ENCODE data around the gene DZIP3. TPM values are rescaled to one million over a fixed set of nuclear protein-coding genes. Genes with fewer than 3 reads are reported as not detected.

Gene DZIP3
- total and polyA plus RNA-seq, 2 of the 13 experiments (the other 11 are each of a cell fraction or from before 2014, with no cell fraction given) = 11.3 to 17.3 TPM

DNA sequence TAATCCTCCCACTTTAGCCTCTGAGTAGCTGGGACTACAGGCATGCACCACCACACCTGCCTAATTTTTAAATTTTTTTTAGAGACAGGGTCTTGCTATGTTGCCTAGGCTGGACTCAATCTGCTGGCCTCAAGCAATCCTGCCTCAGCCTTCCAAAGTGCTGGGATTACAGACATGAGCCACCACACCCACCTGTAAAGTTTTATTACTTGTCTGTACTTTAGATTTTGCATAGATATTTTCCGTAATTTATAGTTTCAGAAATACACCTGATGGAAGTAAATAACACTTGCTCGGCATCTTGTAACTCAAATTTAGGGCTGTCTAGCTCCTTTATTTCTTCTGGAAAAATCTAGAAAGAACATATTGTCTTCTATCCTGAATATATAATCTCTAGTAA lies 5.8 kb downstream of the DZIP3 start (continued):
- TF ChIP-seq, protein P1, sequence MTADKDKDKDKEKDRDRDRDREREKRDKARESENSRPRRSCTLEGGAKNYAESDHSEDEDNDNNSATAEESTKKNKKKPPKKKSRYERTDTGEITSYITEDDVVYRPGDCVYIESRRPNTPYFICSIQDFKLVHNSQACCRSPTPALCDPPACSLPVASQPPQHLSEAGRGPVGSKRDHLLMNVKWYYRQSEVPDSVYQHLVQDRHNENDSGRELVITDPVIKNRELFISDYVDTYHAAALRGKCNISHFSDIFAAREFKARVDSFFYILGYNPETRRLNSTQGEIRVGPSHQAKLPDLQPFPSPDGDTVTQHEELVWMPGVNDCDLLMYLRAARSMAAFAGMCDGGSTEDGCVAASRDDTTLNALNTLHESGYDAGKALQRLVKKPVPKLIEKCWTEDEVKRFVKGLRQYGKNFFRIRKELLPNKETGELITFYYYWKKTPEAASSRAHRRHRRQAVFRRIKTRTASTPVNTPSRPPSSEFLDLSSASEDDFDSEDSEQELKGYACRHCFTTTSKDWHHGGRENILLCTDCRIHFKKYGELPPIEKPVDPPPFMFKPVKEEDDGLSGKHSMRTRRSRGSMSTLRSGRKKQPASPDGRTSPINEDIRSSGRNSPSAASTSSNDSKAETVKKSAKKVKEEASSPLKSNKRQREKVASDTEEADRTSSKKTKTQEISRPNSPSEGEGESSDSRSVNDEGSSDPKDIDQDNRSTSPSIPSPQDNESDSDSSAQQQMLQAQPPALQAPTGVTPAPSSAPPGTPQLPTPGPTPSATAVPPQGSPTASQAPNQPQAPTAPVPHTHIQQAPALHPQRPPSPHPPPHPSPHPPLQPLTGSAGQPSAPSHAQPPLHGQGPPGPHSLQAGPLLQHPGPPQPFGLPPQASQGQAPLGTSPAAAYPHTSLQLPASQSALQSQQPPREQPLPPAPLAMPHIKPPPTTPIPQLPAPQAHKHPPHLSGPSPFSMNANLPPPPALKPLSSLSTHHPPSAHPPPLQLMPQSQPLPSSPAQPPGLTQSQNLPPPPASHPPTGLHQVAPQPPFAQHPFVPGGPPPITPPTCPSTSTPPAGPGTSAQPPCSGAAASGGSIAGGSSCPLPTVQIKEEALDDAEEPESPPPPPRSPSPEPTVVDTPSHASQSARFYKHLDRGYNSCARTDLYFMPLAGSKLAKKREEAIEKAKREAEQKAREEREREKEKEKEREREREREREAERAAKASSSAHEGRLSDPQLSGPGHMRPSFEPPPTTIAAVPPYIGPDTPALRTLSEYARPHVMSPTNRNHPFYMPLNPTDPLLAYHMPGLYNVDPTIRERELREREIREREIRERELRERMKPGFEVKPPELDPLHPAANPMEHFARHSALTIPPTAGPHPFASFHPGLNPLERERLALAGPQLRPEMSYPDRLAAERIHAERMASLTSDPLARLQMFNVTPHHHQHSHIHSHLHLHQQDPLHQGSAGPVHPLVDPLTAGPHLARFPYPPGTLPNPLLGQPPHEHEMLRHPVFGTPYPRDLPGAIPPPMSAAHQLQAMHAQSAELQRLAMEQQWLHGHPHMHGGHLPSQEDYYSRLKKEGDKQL (CRISPR knock-in tag; IDR thresholded peaks at IDR 0.05; ENCODE audit: low read depth) = no peak
- no peak for TF ChIP-seq HES4 (CRISPR knock-in tag; IDR thresholded peaks at IDR 0.05; ENCODE audit: borderline replicate concordance)
- no peak for TF ChIP-seq ASH2L (IDR thresholded peaks at IDR 0.05; ENCODE audit: insufficient read length, low read depth, low read length)

DNA sequence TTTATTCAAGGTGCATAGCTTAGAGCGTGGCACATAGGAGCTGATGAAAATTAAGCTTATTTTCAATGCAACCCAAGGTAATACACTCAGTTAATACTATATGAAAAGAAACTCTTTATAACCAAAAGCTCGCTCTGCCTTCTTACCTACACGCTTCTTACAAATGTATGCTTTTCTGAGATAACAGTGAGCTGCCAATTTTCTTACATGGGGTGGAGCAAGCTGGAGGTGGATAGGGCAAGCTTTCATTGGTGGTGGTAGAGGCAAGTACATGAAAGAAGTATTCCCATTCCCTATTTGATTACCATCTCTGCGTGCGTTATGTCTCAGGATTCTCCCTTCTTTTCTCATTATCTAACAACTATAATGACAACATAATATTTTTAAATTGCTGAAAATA lies 8.9 kb downstream of the DZIP3 start:
- Histone ChIP-seq H3K36me3 (replicated peaks in 1 of 2; ENCODE audit: control insufficient read depth in 1 of 2, insufficient read depth in 2 of 2, low read length in 2 of 2) (no peaks in the 10 kb centered on the region), H3K4me3 (replicated peaks in 1 of 3; ENCODE audit: insufficient read depth in 1 of 3, low read depth in 2 of 3, low read length in 3 of 3) (no peak overlapping the region), H3K4me1 (ENCODE audit: insufficient read depth, low read length) (no peaks in the 10 kb centered on the region), H3K4me2 (ENCODE audit: low read depth, low read length) (no peak overlapping the region), H3K9me3 (ENCODE audit: low read length) (no peaks in the 10 kb centered on the region), H2AFZ (ENCODE audit: low read length) (no peak overlapping the region), H3K79me2 (ENCODE audit: insufficient read depth, low read length) (no peaks in the 10 kb centered on the region), H3K27ac (ENCODE audit: extremely low read length, insufficient read depth, low read length) (no peak overlapping the region), H3K27me3 (ENCODE audit: control insufficient read depth in 1 of 2, insufficient read depth in 2 of 2, low read length in 2 of 2) (no peaks in the 10 kb centered on the region), H3K9ac (ENCODE audit: insufficient read depth, low read depth, low read length) (no peak overlapping the region), H4K20me1 (ENCODE audit: insufficient read depth, low read length) (no peaks in the 10 kb centered on the region)
- intact Hi-C loops (cut with micrococcal nuclease; ENCODE audit: unreplicated experiment) (no loop called here), in situ Hi-C loops (cut with HindIII; ENCODE audit: extremely low pct_ligation_motif_present, low pct_unique_long_range_greater_than_20kb) (no loop called here)
- DNase-seq (ENCODE audit: low spot score) (no peak), ATAC-seq (no peak), FAIRE-seq (no peak)
- no peak for TF ChIP-seq ZNF776 (CRISPR knock-in tag; IDR thresholded peaks at IDR 0.05)
- no peak for TF ChIP-seq ZNF484 (CRISPR knock-in tag; IDR thresholded peaks at IDR 0.05; ENCODE audit: borderline replicate concordance, low read depth)
- TF ChIP-seq TGIF2 (CRISPR knock-in tag; IDR thresholded peaks at IDR 0.05) = no peak
- no peak for TF ChIP-seq CHCHD3 (CRISPR knock-in tag; IDR thresholded peaks at IDR 0.05)
- TF ChIP-seq CC2D1A (CRISPR knock-in tag; IDR thresholded peaks at IDR 0.05) = no peak
- no peak for TF ChIP-seq YEATS2 (CRISPR knock-in tag; IDR thresholded peaks at IDR 0.05; ENCODE audit: borderline replicate concordance)
- BruUV-seq (replicated peaks) = no TSS peak
- CTCF ChIA-PET (ENCODE audit: low intra/inter-chr PET ratio, low total read pairs) = no interaction called here
- POLR2A ChIA-PET = interaction anchor here (3.1 kb wide), 1 partner anchor 9 kb away, joined by 19 read pairs; the partner anchor contains the start of genes CIP2A and DZIP3
- 78% methylated on average over 5 of the region's 5 CpGs for WGBS (ENCODE audit: low lambda C conversion rate)
